Mucosa of descending colon (tissue), 3 donors: ENCODE data around the gene POU2F2. TPM values are rescaled to one million over a fixed set of nuclear protein-coding genes. Genes with fewer than 3 reads are reported as not detected.
A peak's percentile ranks its signal among the peaks of the same experiment; 100 is the strongest.

ENCODE experiments used
- ATAC-seq: fragments of 200-7000 bp; cut with Tn5 transposase; one replicate; pipeline ENCODE4 v1.9.1; 2020; ENCODE audit warnings: mild to moderate bottlenecking, moderate library complexity
- DNase-seq, 3 donors: peaks; one replicate each; pipeline ENCODE4 v3.0.0-alpha.2; 2020
- H3K36me3 ChIP-seq: fragments of 200-600 bp; one replicate; pipeline ENCODE4 v1.8.0; 2021; ENCODE audit warnings: low read depth, mild to moderate bottlenecking
- H3K4me1 ChIP-seq: fragments of 200-600 bp; one replicate; pipeline ENCODE4 v1.8.0; 2021; ENCODE audit warnings: low read depth, mild to moderate bottlenecking
- H3K4me3 ChIP-seq: fragments of 200-600 bp; one replicate; pipeline ENCODE4 v1.8.0; 2021; ENCODE audit warnings: mild to moderate bottlenecking
- H3K9me3 ChIP-seq: fragments of 200-600 bp; one replicate; pipeline ENCODE4 v1.8.0; 2021; ENCODE audit warnings: mild to moderate bottlenecking
- intact Hi-C, 2 donors: fragments of 100-400 bp; cut with DNase I in 1 of 2; cut with micrococcal nuclease in 1 of 2; formaldehyde crosslinking; loops; one replicate each; pipeline versions ENCODE4 v1.11.0 to v1.11.1; 2022; cut with DNase I, micrococcal nuclease
- total RNA-seq, 3 donors: library from RNA; stranded (reverse); fragmentation: NEBNext Ultra II Directional in 2 of 3; extraction: Animal tissue kit (Norgen Biotek cat#: 25700) in 2 of 3; gene quantifications; one replicate each; pipeline versions ENCODE4 v1.2.1 to v1.2.4, GENCODE V29; 2021 to 2023
- TF ChIP-seq, protein P1 (sequence below): fragments of 200-600 bp; IDR thresholded peaks from one replicate; pipeline ENCODE4 v1.8.0; 2022; ENCODE audit warnings: antibody characterized with exemption, mild to moderate bottlenecking
- donor health status: DM: no; HTN: no; CAD: no; lungs with moderate emphysema.
- donor health status: DM: no; HTN: no; CAD: no.
- donor health status: DM: no; HTN: yes; CAD: no.

Gene POU2F2
- total RNA-seq, 3 donors from 2014 or later: 3.9 to 6.8 (median 6.1) TPM

DNA sequence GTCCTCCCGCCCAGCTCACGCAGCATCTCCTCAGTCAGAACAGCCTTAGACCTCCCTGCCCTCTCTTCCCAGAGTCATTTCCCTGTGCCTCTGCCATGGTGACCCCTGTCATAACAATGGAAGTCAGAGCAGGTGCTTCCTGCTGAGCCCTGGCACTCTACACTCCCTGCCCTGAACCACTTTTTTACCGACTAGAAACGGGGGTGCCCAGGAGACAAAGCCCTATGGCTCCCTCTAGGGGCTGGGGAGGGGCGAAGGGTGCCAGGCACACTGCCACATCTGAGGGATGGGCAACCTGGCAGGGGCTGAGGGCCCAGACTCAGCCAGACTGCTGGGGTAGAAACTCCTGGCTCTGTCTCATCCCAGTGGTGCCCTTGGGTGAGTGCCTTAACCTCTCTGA is 39.9 kb downstream of the POU2F2 start:
- H3K4me3 ChIP-seq: no peak overlapping the region
- H3K36me3 ChIP-seq: no peaks in the 10 kb centered on the region
- H3K4me1 ChIP-seq: peaks cover 13% of the 10 kb centered on the region
- peak; percentile 79 for ATAC-seq
- DNase-seq: peak in 2 of 3 donors; percentile 71 to 78
- TF ChIP-seq, protein P1, sequence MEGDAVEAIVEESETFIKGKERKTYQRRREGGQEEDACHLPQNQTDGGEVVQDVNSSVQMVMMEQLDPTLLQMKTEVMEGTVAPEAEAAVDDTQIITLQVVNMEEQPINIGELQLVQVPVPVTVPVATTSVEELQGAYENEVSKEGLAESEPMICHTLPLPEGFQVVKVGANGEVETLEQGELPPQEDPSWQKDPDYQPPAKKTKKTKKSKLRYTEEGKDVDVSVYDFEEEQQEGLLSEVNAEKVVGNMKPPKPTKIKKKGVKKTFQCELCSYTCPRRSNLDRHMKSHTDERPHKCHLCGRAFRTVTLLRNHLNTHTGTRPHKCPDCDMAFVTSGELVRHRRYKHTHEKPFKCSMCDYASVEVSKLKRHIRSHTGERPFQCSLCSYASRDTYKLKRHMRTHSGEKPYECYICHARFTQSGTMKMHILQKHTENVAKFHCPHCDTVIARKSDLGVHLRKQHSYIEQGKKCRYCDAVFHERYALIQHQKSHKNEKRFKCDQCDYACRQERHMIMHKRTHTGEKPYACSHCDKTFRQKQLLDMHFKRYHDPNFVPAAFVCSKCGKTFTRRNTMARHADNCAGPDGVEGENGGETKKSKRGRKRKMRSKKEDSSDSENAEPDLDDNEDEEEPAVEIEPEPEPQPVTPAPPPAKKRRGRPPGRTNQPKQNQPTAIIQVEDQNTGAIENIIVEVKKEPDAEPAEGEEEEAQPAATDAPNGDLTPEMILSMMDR: peak; percentile 28
- intact Hi-C loops: no loop called here
- H3K9me3 ChIP-seq: no peaks in the 10 kb centered on the region

DNA sequence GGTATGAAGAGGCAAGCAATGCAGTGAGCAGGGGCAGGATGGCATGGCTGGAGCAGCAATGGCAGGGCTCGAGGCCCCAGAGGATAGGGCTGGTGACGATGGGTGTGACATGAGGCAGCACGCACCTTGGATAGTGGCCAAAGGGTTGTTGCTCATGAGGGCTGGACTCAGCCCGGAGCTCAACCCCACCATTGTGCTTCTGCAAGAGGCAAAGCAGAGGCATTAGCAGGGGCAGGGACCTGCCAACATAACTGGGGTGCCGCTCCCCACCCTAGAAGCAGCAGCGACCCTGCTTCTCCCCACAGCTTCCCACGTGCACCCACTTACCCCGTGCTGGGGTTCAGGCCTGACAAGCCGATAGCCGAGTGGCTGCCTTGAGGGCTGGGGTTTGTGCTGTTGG is 40.5 kb downstream of the POU2F2 start:
- TF ChIP-seq, protein P1: no peak
- Histone ChIP-seq H3K9me3 (no peaks in the 10 kb centered on the region), H3K36me3 (no peaks in the 10 kb centered on the region), H3K4me3 (no peak overlapping the region), H3K4me1 (peaks cover 13% of the 10 kb centered on the region)
- intact Hi-C loops: no loop called here
- ATAC-seq (peak; percentile 83), DNase-seq (peak in 2 of 3 donors; percentile 59 to 76)

DNA sequence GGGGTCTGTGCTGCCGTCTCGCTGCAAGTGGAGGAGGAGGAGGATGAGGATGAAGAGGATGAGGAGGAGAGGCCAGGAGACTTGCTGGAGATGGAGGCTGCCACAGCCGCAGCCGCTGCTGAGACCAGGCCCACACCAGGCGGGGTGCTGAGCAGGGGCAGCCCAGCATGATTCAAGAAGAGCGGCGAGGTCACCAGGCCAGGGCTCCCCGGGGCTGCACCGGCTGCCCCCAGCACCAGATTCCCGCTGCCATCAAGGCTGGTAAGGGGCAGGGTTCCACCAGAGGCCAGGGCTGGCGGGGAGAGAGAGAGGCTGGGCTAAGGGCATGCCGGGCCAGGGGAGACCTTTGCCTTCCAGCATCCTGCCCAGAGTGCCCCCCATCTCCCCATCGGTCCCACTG is 40.9 kb downstream of the POU2F2 start:
- no peak for DNase-seq
- TF ChIP-seq, protein P1: no peak
- Histone ChIP-seq H3K36me3 (no peaks in the 10 kb centered on the region), H3K4me1 (peaks cover 13% of the 10 kb centered on the region), H3K4me3 (no peak overlapping the region), H3K9me3 (no peaks in the 10 kb centered on the region)
- ATAC-seq: no peak
- intact Hi-C loops: no loop called here

DNA sequence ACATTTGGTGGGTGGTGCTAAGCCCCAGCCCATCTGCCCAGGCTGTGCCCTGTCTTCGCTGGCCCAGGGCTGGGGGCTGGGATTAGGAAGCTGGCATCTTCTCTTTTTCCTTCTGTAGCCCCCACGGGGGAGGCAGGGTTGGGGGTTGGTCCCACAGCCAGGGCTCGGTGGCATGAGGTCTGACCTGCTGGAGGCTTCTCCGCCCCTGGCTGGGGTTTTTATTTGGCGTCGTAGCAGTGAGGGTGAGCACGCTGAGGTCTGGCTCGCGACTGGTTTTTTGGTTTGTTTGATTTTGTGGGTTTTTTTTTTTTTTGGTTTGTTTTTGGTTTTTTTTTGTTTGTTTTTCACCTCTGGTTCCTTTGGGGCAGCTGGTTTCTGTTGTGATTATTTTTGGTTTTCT is 41.6 kb downstream of the POU2F2 start:
- TF ChIP-seq, protein P1: no peak
- DNase-seq: no peak
- no peaks in the 10 kb centered on the region for H3K9me3 ChIP-seq
- peaks cover 13% of the 10 kb centered on the region for H3K4me1 ChIP-seq
- ATAC-seq: no peak
- H3K4me3 ChIP-seq: no peak overlapping the region
- intact Hi-C loops: no loop called here
- H3K36me3 ChIP-seq: no peaks in the 10 kb centered on the region

DNA sequence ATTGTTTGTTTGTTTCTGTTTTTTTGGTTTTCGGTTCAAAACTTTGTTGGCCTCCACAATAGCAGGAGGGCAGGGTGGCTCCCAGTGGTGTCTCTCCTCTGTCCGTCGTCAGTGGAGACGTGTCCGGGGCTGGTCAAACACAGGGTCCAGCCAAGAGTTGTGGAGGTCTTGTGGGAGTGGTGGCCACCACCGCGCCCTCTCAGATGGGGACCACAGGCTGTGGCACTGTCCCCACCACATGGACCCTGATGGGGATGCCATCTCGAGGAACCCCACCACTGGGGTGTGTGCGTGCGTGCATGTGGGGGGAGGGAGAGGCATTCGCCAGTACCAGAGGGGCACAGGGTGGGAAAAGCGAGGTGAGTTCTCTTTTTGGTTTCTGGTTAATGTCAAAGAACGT is 42.5 kb downstream of the POU2F2 start:
- no peak overlapping the region for H3K4me3 ChIP-seq
- DNase-seq: no peak
- intact Hi-C loops: no loop called here
- no peak for ATAC-seq
- no peaks in the 10 kb centered on the region for H3K9me3 ChIP-seq
- TF ChIP-seq, protein P1: no peak
- H3K4me1 ChIP-seq: peaks cover 13% of the 10 kb centered on the region
- no peaks in the 10 kb centered on the region for H3K36me3 ChIP-seq

DNA sequence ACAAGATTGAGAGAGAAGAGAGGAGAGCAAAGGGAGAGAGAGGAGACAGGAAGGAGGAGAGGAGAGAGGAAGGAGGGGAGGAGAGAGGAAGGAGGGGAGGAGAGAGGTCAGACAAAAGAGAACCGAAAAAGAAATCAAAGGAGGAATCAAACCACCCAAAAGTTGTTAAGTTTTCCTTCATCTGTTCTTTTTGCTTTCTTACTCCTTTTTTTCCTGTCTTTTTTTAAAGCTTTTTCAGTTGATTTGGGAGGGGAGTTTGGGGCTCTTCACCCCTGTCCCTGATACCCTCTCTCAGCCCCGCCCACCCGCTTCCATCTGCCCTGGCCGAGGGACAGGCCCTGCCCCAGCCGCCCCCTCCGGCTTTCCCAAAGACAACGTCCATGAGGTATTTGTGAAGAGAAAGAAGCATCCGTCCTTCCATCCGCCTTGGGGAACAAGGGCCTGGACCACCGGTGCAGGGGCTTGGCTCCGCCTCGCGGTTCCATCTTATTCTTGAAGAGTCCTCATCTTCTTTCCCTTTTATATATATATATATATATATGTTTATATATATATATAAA is 43.0 kb downstream of the POU2F2 start:
- H3K4me3 ChIP-seq: no peak overlapping the region
- H3K9me3 ChIP-seq: no peaks in the 10 kb centered on the region
- ATAC-seq: no peak
- peaks cover 13% of the 10 kb centered on the region for H3K4me1 ChIP-seq
- H3K36me3 ChIP-seq: no peaks in the 10 kb centered on the region
- no peak for DNase-seq
- TF ChIP-seq, protein P1: no peak
- intact Hi-C loops: no loop called here
